Measurements from ENCODE around the gene UHRF1.

DNA sequence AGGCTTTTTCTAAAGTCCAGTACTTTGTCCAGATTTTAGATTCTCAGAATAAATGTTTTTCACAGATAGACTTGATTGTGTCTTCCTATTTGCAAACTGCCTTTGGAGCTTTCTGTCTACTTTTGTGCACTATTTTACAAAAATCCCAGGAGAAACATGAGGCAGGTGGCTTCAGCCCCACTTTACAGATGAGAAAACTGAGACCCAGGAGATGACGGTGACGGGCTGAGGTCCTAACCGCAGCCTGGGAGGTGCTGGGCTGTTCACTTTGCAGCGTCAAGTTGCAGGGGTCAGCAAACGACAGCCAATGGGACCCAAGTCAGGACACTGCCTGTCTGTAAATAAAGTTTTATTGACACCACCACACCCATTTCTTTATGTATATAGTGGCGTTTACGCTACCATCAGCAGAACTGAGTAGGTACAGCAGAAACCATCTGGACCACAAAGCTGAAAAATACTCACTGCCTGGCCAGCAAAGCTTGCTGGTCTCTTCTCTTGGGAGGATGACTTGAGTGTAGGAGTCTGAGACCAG is 52.9 kb downstream of the UHRF1 start:
- TF ChIP-seq, protein P1, sequence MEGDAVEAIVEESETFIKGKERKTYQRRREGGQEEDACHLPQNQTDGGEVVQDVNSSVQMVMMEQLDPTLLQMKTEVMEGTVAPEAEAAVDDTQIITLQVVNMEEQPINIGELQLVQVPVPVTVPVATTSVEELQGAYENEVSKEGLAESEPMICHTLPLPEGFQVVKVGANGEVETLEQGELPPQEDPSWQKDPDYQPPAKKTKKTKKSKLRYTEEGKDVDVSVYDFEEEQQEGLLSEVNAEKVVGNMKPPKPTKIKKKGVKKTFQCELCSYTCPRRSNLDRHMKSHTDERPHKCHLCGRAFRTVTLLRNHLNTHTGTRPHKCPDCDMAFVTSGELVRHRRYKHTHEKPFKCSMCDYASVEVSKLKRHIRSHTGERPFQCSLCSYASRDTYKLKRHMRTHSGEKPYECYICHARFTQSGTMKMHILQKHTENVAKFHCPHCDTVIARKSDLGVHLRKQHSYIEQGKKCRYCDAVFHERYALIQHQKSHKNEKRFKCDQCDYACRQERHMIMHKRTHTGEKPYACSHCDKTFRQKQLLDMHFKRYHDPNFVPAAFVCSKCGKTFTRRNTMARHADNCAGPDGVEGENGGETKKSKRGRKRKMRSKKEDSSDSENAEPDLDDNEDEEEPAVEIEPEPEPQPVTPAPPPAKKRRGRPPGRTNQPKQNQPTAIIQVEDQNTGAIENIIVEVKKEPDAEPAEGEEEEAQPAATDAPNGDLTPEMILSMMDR (IDR thresholded peaks at IDR 0.05; ENCODE audit: low read length): no peak
- TF ChIP-seq EZH2 (IDR thresholded peaks at IDR 0.05; ENCODE audit: borderline replicate concordance, low read length): no peak

Data from OCI-LY1 (cell line).